Transverse colon (tissue), 4 donors: ENCODE measurements around the gene DOCK8. TPM values are rescaled to one million over a fixed set of nuclear protein-coding genes. Genes with fewer than 3 reads are reported as not detected.

ENCODE experiments used
- DNase-seq: peaks from one replicate; pipeline ENCODE4 v3.0.0-alpha.2; 2019
- H3K27ac ChIP-seq, 4 donors: fragments of 200-600 bp; sonication (generic); 2 replicates each; pipeline ENCODE4 v1.5.1; 2016 to 2018; ENCODE audit warnings: inconsistent platforms in 4 of 4
- H3K27me3 ChIP-seq: fragments of 200-600 bp; sonication (generic); 2 replicates; pipeline ENCODE4 v1.5.1; 2017; ENCODE audit warnings: inconsistent platforms
- H3K36me3 ChIP-seq, 4 donors: fragments of 200-600 bp; sonication (generic); 2 replicates each; pipeline ENCODE4 v1.5.1; 2017 to 2019; ENCODE audit warnings: inconsistent platforms in 4 of 4
- H3K4me1 ChIP-seq, 4 donors: fragments of 200-600 bp; sonication (generic); 2 replicates each; pipeline ENCODE4 v1.5.1; 2017 to 2020; ENCODE audit warnings: inconsistent platforms in 4 of 4
- H3K4me3 ChIP-seq, 4 donors: fragments of 200-600 bp; sonication (generic); 1 replicate in 1 of 4; 2 replicates in 3 of 4; pipeline versions ENCODE4 v1.5.1 to v1.6.1; 2017 to 2019; ENCODE audit warnings: inconsistent platforms in 4 of 4
- H3K9me3 ChIP-seq, 2 donors: fragments of 200-600 bp; sonication (generic); 2 replicates each; pipeline ENCODE4 v1.5.1; 2017 to 2019; ENCODE audit warnings: inconsistent platforms in 2 of 2
- EP300 ChIP-seq: sonication (generic); formaldehyde crosslinking; IDR thresholded peaks from one replicate; pipeline ENCODE4 v1.6.1; 2017; ENCODE audit warnings: antibody characterized with exemption, low read depth
- POLR2A ChIP-seq: fragments of 450-650 bp; IDR thresholded peaks from one replicate; pipeline ENCODE4 v1.6.1; 2016; ENCODE audit warnings: antibody characterized with exemption, mild to moderate bottlenecking, moderate library complexity
- POLR2AphosphoS5 ChIP-seq, 3 donors: sonication (generic); formaldehyde crosslinking; IDR thresholded peaks; one replicate each; pipeline ENCODE4 v1.6.1; 2016; ENCODE audit warnings: antibody characterized with exemption in 3 of 3
- WGBS, 2 donors: methylation state at CpG; one replicate each; pipeline ENCODE4 v1.1.5; 2018; ENCODE audit warnings: low coverage in 1 of 2; 5-methylcytosine and 5-hydroxymethylcytosine counted together
- in situ Hi-C, 4 donors: fragments of 200-750 bp; cut with MboI; loops; one replicate each; pipeline versions ENCODE4 v1.15.0 to v1.15.1; 2017; ENCODE audit warnings: low sequenced_read_pairs in 3 of 4, low pct_ligation_motif_present in 1 of 4, low pct_unique_long_range_greater_than_20kb in 1 of 4
- intact Hi-C: fragments of 100-400 bp; cut with DNase I; formaldehyde crosslinking; loops from one replicate; pipeline ENCODE4 v1.15.1; 2023; ENCODE audit warnings: low total_unique reads
- total RNA-seq, 4 donors: library from RNA; depleted of rRNA; stranded (reverse); fragments of >200 nt; gene quantifications; one replicate each; pipeline ENCODE4 v1.1.0, GENCODE V29; 2016
- TF ChIP-seq, protein P1 (sequence below), 5 experiments: fragments of 200-600 bp in 3 of 5; fragments of 450-650 bp in 2 of 5; sonication (generic) in 3 of 5; IDR thresholded peaks; 1 replicate in 2 of 5; 2 replicates in 3 of 5; pipeline ENCODE4 v1.5.1; 2016 to 2017; ENCODE audit warnings: antibody characterized with exemption in 5 of 5, inconsistent platforms in 3 of 5, mild to moderate bottlenecking in 2 of 5, moderate library complexity in 1 of 5

Gene DOCK8
- total RNA-seq, 4 donors from 2014 or later, result 11.2 to 59.5 (median 14.7) TPM

GRCh38 chr9:468766-469426 lies 254.2 kb downstream of the DOCK8 start:
- no peaks in the 10 kb centered on the region for H3K27me3 ChIP-seq
- 8 to 20% methylated on average over 2 to 8 of the region's 8 CpGs for WGBS, 2 donors
- H3K4me3 ChIP-seq, result peak overlapping the region in 3 of 4 donors; percentile 50 to 68 (median 50)
- DNase-seq, result peak; percentile 26
- H3K27ac ChIP-seq, result peak overlapping the region; percentile 84 to 94 (median 91)
- in situ Hi-C loops (no loop called here), intact Hi-C loops (no loop called here)
- peaks cover 5 to 25% (median 18%) of the 10 kb centered on the region in 4 donors for H3K4me1 ChIP-seq
- H3K9me3 ChIP-seq, result no peaks in the 10 kb centered on the region
- H3K36me3 ChIP-seq, result no peaks in the 10 kb centered on the region
- TF ChIP-seq EP300, result no peak
- no peak for TF ChIP-seq POLR2A

GRCh38 chr9:469672-470551 lies 255.2 kb downstream of the DOCK8 start:
- peak; percentile 90 for DNase-seq
- Histone ChIP-seq H3K4me1 (peaks cover 5 to 25% (median 18%) of the 10 kb centered on the region in 4 donors), H3K36me3 (no peaks in the 10 kb centered on the region), H3K9me3 (no peaks in the 10 kb centered on the region), H3K4me3 (peak overlapping the region; percentile 50 to 68 (median 52)), H3K27ac (peak overlapping the region; percentile 84 to 94 (median 91)), H3K27me3 (no peaks in the 10 kb centered on the region)
- TF ChIP-seq EP300, result no peak
- TF ChIP-seq POLR2A, result peak; percentile 70
- TF ChIP-seq, protein P1, sequence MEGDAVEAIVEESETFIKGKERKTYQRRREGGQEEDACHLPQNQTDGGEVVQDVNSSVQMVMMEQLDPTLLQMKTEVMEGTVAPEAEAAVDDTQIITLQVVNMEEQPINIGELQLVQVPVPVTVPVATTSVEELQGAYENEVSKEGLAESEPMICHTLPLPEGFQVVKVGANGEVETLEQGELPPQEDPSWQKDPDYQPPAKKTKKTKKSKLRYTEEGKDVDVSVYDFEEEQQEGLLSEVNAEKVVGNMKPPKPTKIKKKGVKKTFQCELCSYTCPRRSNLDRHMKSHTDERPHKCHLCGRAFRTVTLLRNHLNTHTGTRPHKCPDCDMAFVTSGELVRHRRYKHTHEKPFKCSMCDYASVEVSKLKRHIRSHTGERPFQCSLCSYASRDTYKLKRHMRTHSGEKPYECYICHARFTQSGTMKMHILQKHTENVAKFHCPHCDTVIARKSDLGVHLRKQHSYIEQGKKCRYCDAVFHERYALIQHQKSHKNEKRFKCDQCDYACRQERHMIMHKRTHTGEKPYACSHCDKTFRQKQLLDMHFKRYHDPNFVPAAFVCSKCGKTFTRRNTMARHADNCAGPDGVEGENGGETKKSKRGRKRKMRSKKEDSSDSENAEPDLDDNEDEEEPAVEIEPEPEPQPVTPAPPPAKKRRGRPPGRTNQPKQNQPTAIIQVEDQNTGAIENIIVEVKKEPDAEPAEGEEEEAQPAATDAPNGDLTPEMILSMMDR (IDR thresholded peaks at IDR 0.05), result peak in 1 of 5 experiments; percentile 8
- TF ChIP-seq POLR2AphosphoS5 (IDR thresholded peaks at IDR 0.05), result peak; percentile 50 to 83 (median 66)
- WGBS, 2 donors, result 0 to 1% methylated on average over 1 to 39 of the region's 49 CpGs
- in situ Hi-C loops, result no loop called here
- intact Hi-C loops, result no loop called here

DNA sequence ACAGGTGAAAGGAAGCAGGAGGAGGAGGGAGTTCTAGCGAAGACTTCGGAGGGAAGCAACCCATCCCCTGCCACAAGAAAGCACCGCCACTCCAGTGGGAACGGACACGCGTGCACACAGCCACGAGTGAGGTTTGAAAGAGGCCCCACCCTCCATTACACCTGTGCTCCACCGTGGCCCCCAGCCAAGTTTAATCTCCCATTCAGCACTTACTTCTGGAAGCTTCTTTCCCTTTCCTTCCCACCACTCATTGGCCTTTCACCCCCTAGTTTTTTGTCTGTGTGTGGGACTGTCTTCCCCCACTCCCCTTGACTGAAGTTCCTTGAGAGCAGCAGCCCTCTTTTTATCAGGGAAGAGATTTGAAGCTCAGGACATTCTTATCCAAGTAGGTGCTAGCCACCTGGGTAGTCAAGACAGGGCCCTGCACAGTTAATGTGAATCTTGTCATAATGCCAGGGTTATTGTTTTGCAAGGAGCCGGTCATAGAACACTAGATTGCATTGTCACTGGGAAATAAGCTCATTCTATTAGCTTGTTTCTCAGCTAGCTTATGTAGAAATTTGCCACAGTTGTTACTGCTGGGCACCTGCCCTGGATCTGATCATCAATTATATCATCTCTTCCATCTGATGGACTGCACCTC lies 256.0 kb downstream of the DOCK8 start:
- Histone ChIP-seq H3K9me3 (no peaks in the 10 kb centered on the region), H3K36me3 (no peaks in the 10 kb centered on the region), H3K27ac (peak overlapping the region; percentile 84 to 94 (median 91)), H3K4me3 (peak overlapping the region; percentile 39 to 68 (median 50)), H3K27me3 (no peaks in the 10 kb centered on the region), H3K4me1 (peaks cover 5 to 25% (median 18%) of the 10 kb centered on the region in 4 donors)
- WGBS, 2 donors, result 15% methylated on average over 9 of the region's 9 CpGs; no CpG with 5 or more reads in 1 of the 2 donors
- in situ Hi-C loops (no loop called here), intact Hi-C loops (no loop called here)
- TF ChIP-seq, protein P1 (IDR thresholded peaks at IDR 0.05), result no peak
- TF ChIP-seq POLR2AphosphoS5 (IDR thresholded peaks at IDR 0.05) (no peak), EP300 (no peak), POLR2A (no peak)
- DNase-seq, result peak; percentile 53

- intact Hi-C loops (no loop called here), in situ Hi-C loops (no loop called here)
- Histone ChIP-seq H3K27me3 (no peaks in the 10 kb centered on the region), H3K36me3 (no peaks in the 10 kb centered on the region), H3K9me3 (no peaks in the 10 kb centered on the region), H3K27ac (peak overlapping the region in 1 of 4 donors; percentile 91), H3K4me3 (no peak overlapping the region), H3K4me1 (peaks cover 5 to 25% (median 18%) of the 10 kb centered on the region in 4 donors)
- DNase-seq, result no peak
- WGBS, 2 donors, result 85% methylated on average over 4 of the region's 4 CpGs; no CpG with 5 or more reads in 1 of the 2 donors
- TF ChIP-seq POLR2AphosphoS5 (IDR thresholded peaks at IDR 0.05) (no peak), POLR2A (no peak), EP300 (no peak)
- TF ChIP-seq, protein P1 (IDR thresholded peaks at IDR 0.05), result no peak
Measured at GRCh38 chr9:471320-471719, 256.7 kb downstream of the DOCK8 start.
